OCI-LY7 (cell line): Measurements from ENCODE around the gene ADAMTS6. TPM values are rescaled to one million over a fixed set of nuclear protein-coding genes. Genes with fewer than 3 reads are reported as not detected.
"Not testable (repeated sequence)": the region's sequence is repeated elsewhere in the genome, so short reads cannot be mapped to it uniquely, and the experiment has no call there.

Experiments
- BruUV-seq: library from RNA; stranded (reverse); fragments of 400-500 nt; replicated peaks from 2 replicates; lab custom pipeline; 2021; lab: Mats Ljungman, UMichigan
- CTCF ChIA-PET: fragments of 300-600 bp; sonication (Branson Sonifier 250); formaldehyde crosslinking; loops from one replicate; lab custom pipeline; 2022; ENCODE audit warnings: antibody characterized with exemption; ENCODE audit not compliant: unreplicated experiment; lab: Charles Lee
- POLR2A ChIA-PET: fragments of 300-600 bp; sonication (Branson Sonifier 250); formaldehyde crosslinking; loops from one replicate; lab custom pipeline; 2022; ENCODE audit warnings: antibody characterized with exemption; lab: Charles Lee
- DNase-seq: peaks from one replicate; pipeline ENCODE4 v3.0.0-alpha.2; 2015; ENCODE audit warnings: low spot score
- H2AFZ ChIP-seq: fragments of 200-600 bp; sonication (generic), shearing (Covaris generic); 2 replicates; pipeline ENCODE4 v1.6.1; 2014; ENCODE audit warnings: mild to moderate bottlenecking, antibody characterized with exemption, low read length, moderate library complexity
- H3K27ac ChIP-seq: fragments of 200-600 bp; sonication (generic); 2 replicates; pipeline ENCODE4 v1.5.1; 2014; ENCODE audit warnings: mixed run types, low read depth, mild to moderate bottlenecking, moderate library complexity, low read length, inconsistent platforms; ENCODE audit not compliant: poor library complexity, severe bottlenecking
- H3K36me3 ChIP-seq: fragments of 200-600 bp; sonication (generic); 2 replicates; pipeline ENCODE4 v1.6.1; 2014; ENCODE audit warnings: mild to moderate bottlenecking, antibody characterized with exemption, low read length, moderate library complexity, mixed read lengths; ENCODE audit not compliant: insufficient read depth
- H3K4me1 ChIP-seq: fragments of 200-600 bp; sonication (generic); 2 replicates; pipeline ENCODE4 v1.5.1; 2014; ENCODE audit warnings: mild to moderate bottlenecking, low read length; ENCODE audit not compliant: insufficient read depth, poor library complexity, severe bottlenecking
- H3K4me2 ChIP-seq: fragments of 200-600 bp; sonication (generic); 2 replicates; pipeline ENCODE4 v1.6.1; 2014; ENCODE audit warnings: mild to moderate bottlenecking, low read length
- H3K4me3 ChIP-seq: fragments of 200-600 bp; sonication (generic); 2 replicates; pipeline ENCODE4 v1.5.1; 2014; ENCODE audit warnings: mild to moderate bottlenecking, low read depth, low read length; ENCODE audit not compliant: poor library complexity, severe bottlenecking
- H3K79me2 ChIP-seq: fragments of 200-600 bp; sonication (generic); 2 replicates; pipeline ENCODE4 v1.6.1; 2016; ENCODE audit warnings: low read depth, mild to moderate bottlenecking, low read length, moderate library complexity, mixed read lengths; ENCODE audit not compliant: insufficient read depth
- H3K9me2 ChIP-seq: fragments of 200-600 bp; sonication (generic); 2 replicates; pipeline ENCODE4 v1.6.1; 2016; ENCODE audit warnings: mild to moderate bottlenecking, low read length, mixed read lengths; ENCODE audit not compliant: insufficient read depth
- H3K9me3 ChIP-seq: fragments of 200-600 bp; sonication (generic); 2 replicates; pipeline ENCODE4 v1.6.1; 2014; ENCODE audit warnings: mild to moderate bottlenecking, mixed run types, low read length, mixed read lengths
- H4K20me1 ChIP-seq: fragments of 200-600 bp; sonication (generic); 2 replicates; pipeline ENCODE4 v1.6.1; 2014; ENCODE audit warnings: mild to moderate bottlenecking, antibody characterized with exemption, low read length, moderate library complexity, mixed read lengths; ENCODE audit not compliant: insufficient read depth
- CTCF ChIP-seq: fragments of 200-600 bp; sonication (generic); conservative IDR thresholded peaks from 2 replicates; pipeline ENCODE4 v1.5.1; 2014; ENCODE audit warnings: mild to moderate bottlenecking, antibody characterized with exemption, low read length, moderate library complexity, mixed read lengths
- EZH2phosphoT487 ChIP-seq: fragments of 200-600 bp; sonication (generic); IDR thresholded peaks from 2 replicates; pipeline ENCODE4 v1.6.1; 2018; ENCODE audit warnings: low read depth, borderline replicate concordance, mild to moderate bottlenecking, mixed run types, antibody characterized with exemption, low read length, moderate library complexity, mixed read lengths
- intact Hi-C: fragments of 100-400 bp; cut with micrococcal nuclease; formaldehyde crosslinking; loops from one replicate; pipeline ENCODE4 v1.10.0; 2022; ENCODE audit not compliant: unreplicated experiment
- total RNA-seq, 2 experiments: library from RNA; depleted of rRNA in 1 of 2; stranded (reverse); fragments of >200 nt in 1 of 2; shearing (Covaris generic) in 1 of 2; gene quantifications; 2 replicates each; pipeline ENCODE4 v1.2.3, GENCODE V29; 2014 to 2022

The ADAMTS6 gene
- total RNA-seq, 2 experiments from 2014 or later: 13.9 to 18.1 TPM

GRCh38 chr5:65186646-65187227 lies 295.0 kb downstream of the ADAMTS6 start:
- BruUV-seq: no TSS peak
- no peaks in the 10 kb centered on the region for H3K36me3 ChIP-seq
- no peaks in the 10 kb centered on the region for H3K79me2 ChIP-seq
- H3K4me1 ChIP-seq: no peaks in the 10 kb centered on the region
- no peaks in the 10 kb centered on the region for H4K20me1 ChIP-seq
- H3K9me2 ChIP-seq: no peaks in the 10 kb centered on the region
- H3K4me2 ChIP-seq: no peak overlapping the region
- no peak overlapping the region for H3K4me3 ChIP-seq
- H3K9me3 ChIP-seq: no peaks in the 10 kb centered on the region
- intact Hi-C loops: no loop called here
- ChIA-PET POLR2A (interaction anchor here (0.7 kb wide), 1 partner anchor 40 kb away, joined by 3 read pairs; no protein-coding TSS in a partner anchor), CTCF (no interaction called here)
- no peak for TF ChIP-seq CTCF
- H2AFZ ChIP-seq: no peak overlapping the region
- DNase-seq: no peak
- H3K27ac ChIP-seq: no peak overlapping the region

- no peaks in the 10 kb centered on the region for H3K36me3 ChIP-seq
- ChIA-PET CTCF (no interaction called here), POLR2A (interaction anchor here (0.6 to 0.8 kb wide), 2 partner anchors 17 to 173 kb away, joined by 3 to 4 read pairs; no protein-coding TSS in a partner anchor)
- H4K20me1 ChIP-seq: no peaks in the 10 kb centered on the region
- DNase-seq: no peak
- intact Hi-C loops: no loop called here
- H3K9me2 ChIP-seq: no peaks in the 10 kb centered on the region
- no peak overlapping the region for H3K27ac ChIP-seq
- H3K4me1 ChIP-seq: no peaks in the 10 kb centered on the region
- no peaks in the 10 kb centered on the region for H3K79me2 ChIP-seq
- H3K4me2 ChIP-seq: no peak overlapping the region
- no TSS peak for BruUV-seq
- TF ChIP-seq EZH2phosphoT487 (no peak), CTCF (no peak)
- no peaks in the 10 kb centered on the region for H3K9me3 ChIP-seq
- H2AFZ ChIP-seq: no peak overlapping the region
- H3K4me3 ChIP-seq: no peak overlapping the region
These were observed 296.3 kb downstream of the ADAMTS6 start for GRCh38 chr5:65185468-65185867.

GRCh38 chr5:65184780-65185179 lies 296.9 kb downstream of the ADAMTS6 start:
- TF ChIP-seq EZH2phosphoT487 (no peak), CTCF (no peak)
- no peaks in the 10 kb centered on the region for H3K79me2 ChIP-seq
- ChIA-PET POLR2A (interaction anchor here (0.6 to 0.8 kb wide), 4 partner anchors 11 to 90 kb away, joined by 3 to 4 read pairs (median 3); no protein-coding TSS in a partner anchor), CTCF (no interaction called here)
- intact Hi-C loops: no loop called here
- H3K36me3 ChIP-seq: no peaks in the 10 kb centered on the region
- no peak overlapping the region for H3K4me3 ChIP-seq
- H3K4me1 ChIP-seq: no peaks in the 10 kb centered on the region
- H3K9me3 ChIP-seq: no peaks in the 10 kb centered on the region
- no peak overlapping the region for H2AFZ ChIP-seq
- H3K4me2 ChIP-seq: no peak overlapping the region
- no peak overlapping the region for H3K27ac ChIP-seq
- no peak for DNase-seq
- no TSS peak for BruUV-seq
- H4K20me1 ChIP-seq: no peaks in the 10 kb centered on the region
- no peaks in the 10 kb centered on the region for H3K9me2 ChIP-seq

GRCh38 chr5:65174231-65174630 lies 307.5 kb downstream of the ADAMTS6 start:
- POLR2A ChIA-PET: not testable (repeated sequence)

More at GRCh38 chr5:65174231-65174630, 307.5 kb downstream of the ADAMTS6 start:
- H3K9me2 ChIP-seq, H2AFZ ChIP-seq, intact Hi-C loops, H3K4me1 ChIP-seq, H3K79me2 ChIP-seq, H3K4me3 ChIP-seq, H3K27ac ChIP-seq, H3K4me2 ChIP-seq, H4K20me1 ChIP-seq, H3K36me3 ChIP-seq, BruUV-seq, CTCF ChIA-PET, H3K9me3 ChIP-seq, DNase-seq: not testable (repeated sequence)
